Measurements from ENCODE around the gene WASF2. TPM values are rescaled to one million over a fixed set of nuclear protein-coding genes. Genes with fewer than 3 reads are reported as not detected.
A peak's percentile ranks its signal among the peaks of the same experiment; 100 is the strongest.

WASF2 gene
- total RNA-seq, 4 donors from 2014 or later = 43.4 to 87.8 (median 60.5) TPM

DNA sequence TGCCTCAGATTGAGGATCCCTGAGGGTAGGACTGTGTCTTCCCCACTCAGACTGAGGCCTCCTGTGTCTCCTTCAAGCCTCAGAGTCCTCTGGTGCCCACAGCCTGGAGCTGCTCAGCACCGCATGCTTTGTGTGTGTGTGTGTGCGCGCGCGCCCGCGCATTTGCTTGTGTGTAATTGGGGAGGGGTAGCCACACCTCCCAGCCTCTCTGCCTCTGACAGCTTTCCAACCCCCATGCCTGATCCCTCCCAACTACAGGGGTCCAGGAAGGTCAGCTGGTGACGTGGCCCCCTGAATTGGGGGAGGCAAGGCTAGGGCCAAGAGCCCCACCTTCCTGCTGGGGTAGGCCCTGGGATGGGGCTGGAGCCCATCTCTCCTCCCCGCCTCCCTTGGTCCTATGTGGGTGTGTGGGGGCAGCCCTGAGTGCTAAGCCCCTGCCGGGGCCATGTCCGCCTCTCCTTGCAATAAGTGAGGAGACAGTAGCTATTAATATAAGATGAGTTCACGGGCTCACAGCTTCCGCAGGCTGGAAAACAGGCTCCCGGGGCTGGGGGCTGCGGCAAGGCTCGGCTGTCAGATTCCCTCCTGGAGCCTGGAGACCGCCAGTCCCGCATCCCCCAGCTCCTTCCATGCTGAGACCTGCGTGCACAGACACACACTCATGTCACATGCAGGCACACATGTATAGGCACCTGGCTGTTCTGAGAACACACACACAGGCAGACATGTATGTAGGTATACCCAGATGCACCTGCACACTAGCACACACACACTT, 90.5 kb downstream of the WASF2 start:
- no peak for ATAC-seq (ENCODE audit: low FRiP score)
- DNase-seq (ENCODE audit: low spot score) = no peak
- TF ChIP-seq, protein P1, sequence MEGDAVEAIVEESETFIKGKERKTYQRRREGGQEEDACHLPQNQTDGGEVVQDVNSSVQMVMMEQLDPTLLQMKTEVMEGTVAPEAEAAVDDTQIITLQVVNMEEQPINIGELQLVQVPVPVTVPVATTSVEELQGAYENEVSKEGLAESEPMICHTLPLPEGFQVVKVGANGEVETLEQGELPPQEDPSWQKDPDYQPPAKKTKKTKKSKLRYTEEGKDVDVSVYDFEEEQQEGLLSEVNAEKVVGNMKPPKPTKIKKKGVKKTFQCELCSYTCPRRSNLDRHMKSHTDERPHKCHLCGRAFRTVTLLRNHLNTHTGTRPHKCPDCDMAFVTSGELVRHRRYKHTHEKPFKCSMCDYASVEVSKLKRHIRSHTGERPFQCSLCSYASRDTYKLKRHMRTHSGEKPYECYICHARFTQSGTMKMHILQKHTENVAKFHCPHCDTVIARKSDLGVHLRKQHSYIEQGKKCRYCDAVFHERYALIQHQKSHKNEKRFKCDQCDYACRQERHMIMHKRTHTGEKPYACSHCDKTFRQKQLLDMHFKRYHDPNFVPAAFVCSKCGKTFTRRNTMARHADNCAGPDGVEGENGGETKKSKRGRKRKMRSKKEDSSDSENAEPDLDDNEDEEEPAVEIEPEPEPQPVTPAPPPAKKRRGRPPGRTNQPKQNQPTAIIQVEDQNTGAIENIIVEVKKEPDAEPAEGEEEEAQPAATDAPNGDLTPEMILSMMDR (IDR thresholded peaks at IDR 0.05) = no peak

DNA sequence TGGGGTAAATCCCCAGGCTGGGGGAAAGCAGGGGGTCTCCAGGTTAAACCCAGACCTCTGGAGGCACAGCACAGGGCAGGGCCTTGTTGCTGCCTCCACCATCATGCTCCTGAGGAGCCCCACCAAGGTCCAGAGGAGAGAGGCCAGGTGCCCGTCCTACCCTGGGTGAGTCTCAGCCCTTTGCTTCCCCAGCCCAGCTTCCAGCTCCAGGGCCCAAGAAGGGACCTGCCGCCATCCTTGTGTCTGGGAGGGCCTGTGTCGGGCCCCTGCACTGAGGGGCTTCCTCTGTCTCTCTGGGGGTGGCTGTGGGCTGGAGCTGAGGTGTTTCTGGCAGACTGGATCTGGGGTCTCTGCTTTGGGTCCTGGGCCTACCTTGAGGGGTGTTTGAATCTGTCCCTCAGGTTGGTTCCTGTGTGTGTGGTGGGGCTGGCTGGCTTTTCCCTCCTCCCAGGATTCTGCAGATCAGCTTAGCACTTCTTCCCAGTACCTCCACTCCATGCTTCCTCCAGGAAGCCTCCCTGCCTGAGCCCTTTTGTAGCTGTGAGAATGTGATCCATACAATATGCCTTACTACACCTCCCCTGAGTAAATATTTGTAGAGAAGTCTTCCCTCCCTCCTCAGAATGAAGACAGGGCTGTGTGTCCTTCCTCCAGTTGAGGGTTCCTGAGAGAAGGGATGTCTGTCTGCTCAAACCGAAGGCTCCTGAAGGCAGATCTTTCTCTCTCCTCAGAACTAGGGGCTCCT, 91.4 kb downstream of the WASF2 start:
- ATAC-seq (ENCODE audit: low FRiP score) = no peak
- TF ChIP-seq, protein P1 (IDR thresholded peaks at IDR 0.05) = no peak
- no peak for DNase-seq (ENCODE audit: low spot score)

DNA sequence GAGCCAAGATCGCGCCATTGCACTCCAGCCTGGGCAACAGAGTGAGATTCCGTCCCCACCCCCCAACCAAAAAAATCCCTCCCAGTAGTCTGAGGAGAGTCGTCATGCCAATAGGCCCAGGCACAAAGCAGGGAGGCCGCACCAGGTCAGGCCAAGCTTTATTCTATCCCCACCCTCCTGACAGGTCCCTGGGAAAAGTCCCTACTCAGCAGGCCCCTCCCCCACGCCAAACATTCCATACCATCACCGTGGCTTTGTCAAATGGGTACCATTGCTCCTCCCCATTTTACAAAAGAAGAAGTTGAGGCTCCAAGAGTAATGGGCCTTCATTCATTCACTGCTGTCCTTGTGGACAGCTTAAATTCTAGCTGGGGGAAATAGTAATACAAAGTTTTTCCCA, 92.2 kb downstream of the WASF2 start:
- ATAC-seq (ENCODE audit: low FRiP score) (no peak), DNase-seq (ENCODE audit: low spot score) (no peak)
- TF ChIP-seq, protein P1 (IDR thresholded peaks at IDR 0.05) = no peak

DNA sequence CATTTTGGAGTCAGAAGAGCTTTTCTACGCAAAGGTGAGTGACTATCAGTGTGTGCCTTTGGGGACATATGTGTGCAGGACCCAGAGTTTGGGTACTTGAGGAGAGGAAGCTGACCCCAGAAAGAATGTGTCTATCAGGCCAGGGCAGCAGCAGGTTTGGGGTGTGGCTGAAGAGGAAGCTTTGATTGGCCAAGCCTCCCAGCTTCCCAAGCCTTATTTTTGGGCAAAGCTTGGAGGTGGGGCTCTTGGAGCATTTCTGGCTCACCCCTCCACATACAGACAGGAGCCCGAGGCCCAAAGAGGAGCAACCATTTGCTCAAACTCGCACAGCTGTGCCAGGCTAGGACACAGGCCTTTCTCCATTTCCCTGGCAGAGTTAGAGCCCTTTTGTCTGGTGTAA, 92.9 kb downstream of the WASF2 start:
- ATAC-seq (ENCODE audit: low FRiP score) (no peak), DNase-seq (ENCODE audit: low spot score) (no peak)
- TF ChIP-seq, protein P1 (IDR thresholded peaks at IDR 0.05) = no peak

DNA sequence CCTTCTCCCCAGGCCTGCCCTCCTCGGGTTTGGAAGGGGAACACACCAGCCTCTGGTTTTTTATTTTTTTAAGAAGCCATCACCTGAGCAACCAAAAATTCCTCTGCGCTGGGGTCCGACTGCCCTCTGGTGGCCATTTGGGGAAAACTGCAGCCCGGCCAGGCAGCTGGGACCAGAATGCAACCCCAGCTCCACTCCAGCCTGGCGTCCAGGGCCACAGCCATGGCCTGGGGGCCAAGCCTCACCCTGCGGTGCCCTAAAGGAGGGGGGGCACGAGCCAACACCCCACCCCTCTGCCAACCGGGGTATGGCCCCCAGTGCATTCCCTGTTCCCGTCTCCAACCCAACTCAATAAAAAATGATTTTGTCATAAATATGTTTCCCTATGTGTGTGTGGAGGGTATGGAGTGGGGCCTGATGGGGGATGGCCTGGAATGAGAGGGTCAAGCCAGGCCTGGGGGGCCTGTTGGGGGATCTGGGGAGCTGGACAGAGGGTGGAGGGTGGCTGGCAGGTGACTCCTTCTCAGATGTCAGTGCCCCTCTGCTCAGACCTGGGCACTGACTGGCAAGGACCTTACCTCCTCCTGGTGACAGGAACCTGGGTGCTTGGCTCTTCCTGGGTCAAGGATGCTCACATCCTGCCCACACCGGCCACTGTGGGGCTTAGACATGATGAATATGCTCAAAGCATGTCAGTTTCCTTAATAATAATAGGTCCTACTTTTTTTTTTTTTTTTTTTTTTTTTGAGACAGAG, 94.3 kb downstream of the WASF2 start:
- TF ChIP-seq, protein P1 (IDR thresholded peaks at IDR 0.05) = peak in 2 of 3 donors; percentile 29 to 97
- ATAC-seq (ENCODE audit: low FRiP score) = no peak
- DNase-seq (ENCODE audit: low spot score) = no peak

DNA sequence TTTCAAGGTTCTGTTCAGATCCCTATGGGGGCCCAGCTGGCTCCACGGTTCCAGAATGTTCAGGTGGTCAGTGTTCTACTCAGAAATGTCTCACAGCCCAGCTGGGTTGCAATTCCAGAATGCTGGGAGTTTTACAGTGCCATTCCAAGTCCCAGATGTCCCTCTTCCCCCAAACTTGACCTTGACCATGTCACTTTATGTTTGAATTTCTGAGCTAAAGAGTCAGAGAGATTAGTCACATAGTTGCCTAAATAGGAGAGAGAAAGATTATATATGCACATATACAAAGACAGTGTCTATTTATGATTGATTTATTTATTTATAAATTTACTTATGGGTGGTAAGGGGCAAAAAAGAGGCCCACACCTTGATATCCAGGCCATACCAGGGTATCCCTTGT, 95.0 kb downstream of the WASF2 start:
- TF ChIP-seq, protein P1 (IDR thresholded peaks at IDR 0.05) = no peak
- DNase-seq (ENCODE audit: low spot score) (no peak), ATAC-seq (ENCODE audit: low FRiP score) (no peak)
